GM21619 (cell line): ENCODE measurements around the gene DPP4.
"Not testable (repeated sequence)": the region's sequence is repeated elsewhere in the genome, so short reads cannot be mapped to it uniquely, and the experiment has no call there.

Experiments used
- ATAC-seq: cut with Tn5 transposase; IDR thresholded peaks from one replicate; pipeline ENCODE4 v1.9.1; 2021; ENCODE audit not compliant: unreplicated experiment

The DPP4 gene

DNA sequence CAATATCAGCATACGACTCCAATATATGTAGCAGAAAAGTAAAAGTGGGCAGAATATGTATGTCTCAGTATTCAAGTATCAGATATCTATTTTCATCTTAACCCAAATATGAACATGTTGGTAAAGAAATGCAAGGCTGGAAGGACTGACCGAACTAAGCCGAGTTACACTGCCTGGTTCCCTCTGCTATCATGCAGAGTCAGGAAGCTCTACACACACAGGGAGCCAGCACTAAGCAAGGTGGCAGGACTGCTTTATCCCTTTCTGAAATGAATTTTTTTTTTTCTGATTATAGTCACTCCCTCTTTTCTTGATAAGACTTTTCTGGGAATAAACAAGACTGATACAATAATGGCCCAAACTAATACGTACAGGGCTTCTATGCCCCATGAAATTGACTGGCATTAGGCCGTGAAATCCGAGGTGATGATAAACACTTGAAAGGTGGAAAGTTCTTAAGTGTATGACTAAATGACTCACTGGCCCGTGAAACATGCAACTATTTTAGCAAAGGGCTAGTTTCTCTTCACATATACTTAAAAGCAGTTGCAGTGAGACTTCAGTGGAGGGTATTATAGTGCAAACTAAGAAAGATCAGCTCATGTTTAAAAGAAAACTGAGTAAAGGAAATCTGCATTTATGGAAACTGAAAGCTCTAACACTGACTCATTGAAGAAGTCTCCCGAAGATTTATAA is 14.9 kb downstream of the DPP4 start:
- ATAC-seq, result peak; percentile 87

DNA sequence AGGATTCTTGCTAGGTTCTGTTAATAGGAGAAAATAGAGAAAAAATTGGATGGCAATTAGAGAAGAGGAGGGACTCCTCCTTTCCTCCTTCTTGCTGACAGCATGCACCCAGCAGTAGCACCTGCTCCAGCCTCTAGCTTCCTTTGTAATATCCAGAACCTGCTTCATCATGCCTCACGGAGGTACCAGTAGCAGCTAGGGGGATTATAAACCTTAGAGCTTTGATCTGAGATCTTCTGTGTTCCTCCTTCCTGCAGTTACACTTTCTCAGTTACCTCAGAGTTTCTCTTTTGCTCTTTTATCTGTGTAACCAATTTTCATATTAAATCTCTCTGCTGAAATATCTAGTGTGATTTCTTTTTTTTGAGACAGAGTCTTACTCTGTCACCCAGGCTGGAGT is 16.6 kb downstream of the DPP4 start:
- no peak for ATAC-seq

DNA sequence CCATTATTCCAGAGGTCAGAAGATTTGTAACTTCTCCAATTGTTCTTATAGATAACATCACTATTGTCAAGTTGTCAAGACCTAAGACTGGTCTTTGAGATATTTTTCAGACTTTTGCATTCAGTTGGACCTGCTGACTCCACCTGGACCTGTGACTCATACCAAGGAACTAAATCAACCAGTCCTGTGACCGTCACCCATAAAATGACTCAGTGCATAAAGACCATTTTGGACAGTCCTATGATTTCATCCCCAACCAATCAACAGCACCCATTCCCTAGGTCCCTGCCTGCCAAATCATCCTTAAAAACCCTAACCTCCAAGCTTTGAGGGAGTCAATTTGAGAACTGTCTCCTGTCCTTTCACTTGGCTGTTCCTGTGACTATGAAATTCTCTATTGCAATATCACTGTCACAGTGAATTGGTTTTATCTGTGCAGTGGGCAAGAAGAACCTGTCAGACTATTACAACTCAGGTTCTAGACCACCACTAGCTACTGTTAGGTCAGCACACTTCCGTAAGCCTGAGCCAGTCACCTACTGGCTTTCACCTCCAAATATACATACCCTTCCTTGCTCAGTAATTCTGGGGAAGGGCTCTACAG is 17.1 kb downstream of the DPP4 start:
- ATAC-seq, result no peak

DNA sequence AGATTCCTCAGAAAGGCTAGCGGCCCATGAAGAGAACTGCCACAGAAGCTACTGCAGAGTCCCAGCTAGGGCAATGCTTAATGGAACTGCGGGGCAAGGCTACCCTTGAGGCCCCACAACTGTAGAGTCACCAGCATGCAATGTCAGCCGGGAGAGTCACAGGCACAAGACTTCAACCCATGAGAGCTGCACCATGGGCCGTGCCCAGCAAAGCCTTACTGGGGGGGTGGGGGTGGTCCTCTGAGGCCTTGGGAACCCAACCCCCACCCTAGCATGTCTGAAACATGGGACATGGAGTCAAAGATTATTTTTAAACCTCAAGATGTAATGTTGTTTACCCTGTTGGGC is 20.2 kb downstream of the DPP4 start:
- no peak for ATAC-seq

DNA sequence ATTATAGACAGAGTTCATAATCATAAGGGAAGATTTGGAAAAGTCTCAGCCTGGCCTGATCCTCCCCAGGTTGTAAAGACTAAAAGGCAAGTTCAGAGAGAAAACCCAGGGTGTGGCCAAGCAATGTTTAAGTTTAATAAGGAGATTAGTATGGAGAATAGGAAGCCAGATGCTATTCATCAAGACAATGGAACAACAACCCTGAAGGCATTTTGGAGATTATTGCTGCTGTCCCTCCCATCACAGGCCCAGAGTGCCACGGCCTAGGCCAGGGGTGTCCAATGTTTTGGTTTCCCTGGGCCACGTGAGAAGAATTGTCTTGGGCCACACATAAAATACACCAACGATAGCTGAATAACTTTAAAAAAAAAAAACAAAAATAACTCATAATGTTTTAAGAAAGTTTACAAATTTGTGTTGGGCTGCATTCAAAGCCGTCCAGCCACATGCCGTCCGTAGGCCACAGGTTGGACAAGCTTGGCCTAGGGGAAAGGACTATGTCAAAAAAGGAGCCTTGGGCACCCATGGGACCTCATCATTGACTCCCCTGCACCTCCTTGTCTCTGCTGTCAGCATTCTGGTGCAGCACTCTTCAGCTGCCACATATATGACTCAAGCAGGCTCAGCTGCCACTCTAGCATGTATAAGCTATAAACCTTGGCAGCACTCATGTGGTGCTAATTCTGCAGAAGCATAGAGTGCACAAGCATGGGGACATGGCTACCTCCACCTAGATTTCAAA is 20.8 kb downstream of the DPP4 start:
- no peak for ATAC-seq

DNA sequence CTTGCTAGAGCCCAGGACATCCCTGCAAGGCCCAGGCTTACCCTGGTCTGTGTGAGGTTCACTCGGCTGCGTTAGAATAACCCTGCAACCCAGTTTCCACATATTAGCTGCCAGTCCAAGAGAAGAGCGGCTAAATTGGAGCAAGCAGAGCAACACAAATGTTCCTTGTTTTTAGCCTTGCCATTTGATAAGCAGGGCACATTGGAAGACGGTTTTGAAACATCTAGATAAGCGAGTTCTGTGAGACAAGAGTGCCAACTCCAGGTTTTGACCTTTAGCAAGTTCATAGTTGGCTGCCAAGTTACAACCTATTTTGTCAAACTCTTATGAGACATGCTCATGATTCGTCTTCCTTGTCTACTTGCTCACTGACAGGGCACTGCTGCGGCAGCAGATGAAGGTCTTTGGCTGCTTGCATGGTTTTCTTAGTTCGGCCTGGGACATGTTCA is 23.5 kb downstream of the DPP4 start:
- ATAC-seq, result no peak

DNA sequence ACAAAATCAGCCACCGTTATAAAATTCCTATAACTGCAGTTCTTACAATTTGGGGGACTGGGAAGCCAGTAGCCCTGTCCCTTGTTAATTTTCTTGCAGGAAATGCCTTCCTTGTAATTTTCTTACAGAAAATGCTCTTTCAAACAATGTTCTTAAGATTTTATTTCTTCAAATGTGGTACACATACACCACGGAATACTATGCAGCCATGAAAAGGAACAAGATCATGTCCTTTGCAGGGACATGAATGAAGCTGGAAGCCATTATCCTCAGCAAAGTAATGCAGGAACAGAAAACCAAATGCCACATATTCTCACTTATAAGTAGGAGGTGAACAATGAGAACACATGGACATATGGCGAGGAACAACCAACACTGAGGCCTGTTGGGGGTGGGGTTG is 24.9 kb downstream of the DPP4 start:
- not testable (repeated sequence) for ATAC-seq

DNA sequence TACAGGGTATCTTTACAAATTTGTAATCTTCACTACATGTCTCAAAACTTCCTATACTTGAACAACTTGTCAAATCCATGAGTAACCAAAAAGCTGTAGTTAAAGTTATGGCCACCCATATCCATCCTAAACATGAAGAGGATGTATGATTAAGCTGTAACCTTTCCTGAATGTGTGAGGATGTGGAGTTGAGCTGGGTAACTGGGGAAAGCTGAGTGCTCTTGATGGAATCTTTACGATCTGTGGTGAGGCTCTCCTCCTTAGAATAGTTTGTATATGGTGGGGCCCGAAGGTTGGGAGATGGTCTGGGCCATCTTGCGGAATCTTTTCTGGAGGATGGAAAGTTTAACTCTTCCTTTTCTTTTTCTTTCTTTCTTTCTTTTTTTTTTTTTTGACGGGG is 29.4 kb downstream of the DPP4 start:
- no peak for ATAC-seq

DNA sequence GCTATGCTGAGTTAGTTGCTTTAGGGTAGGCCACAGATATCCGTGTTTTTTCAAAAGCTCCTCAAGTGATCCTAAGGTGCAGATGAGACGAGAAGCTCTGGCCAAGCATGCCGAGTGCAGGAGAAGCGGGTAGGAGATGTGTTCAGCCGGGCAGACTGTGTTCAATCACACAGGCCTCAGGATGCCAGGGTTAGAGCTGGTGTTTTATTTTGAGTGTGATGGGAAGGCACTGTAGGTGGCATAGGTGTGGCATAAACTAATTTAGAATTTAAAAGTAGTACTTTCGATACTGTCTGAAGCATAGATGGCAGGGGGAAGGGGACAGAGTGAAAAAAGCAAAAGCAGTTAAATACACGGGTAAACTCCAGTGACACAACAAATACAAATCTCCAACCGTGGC is 30.9 kb downstream of the DPP4 start:
- no peak for ATAC-seq

DNA sequence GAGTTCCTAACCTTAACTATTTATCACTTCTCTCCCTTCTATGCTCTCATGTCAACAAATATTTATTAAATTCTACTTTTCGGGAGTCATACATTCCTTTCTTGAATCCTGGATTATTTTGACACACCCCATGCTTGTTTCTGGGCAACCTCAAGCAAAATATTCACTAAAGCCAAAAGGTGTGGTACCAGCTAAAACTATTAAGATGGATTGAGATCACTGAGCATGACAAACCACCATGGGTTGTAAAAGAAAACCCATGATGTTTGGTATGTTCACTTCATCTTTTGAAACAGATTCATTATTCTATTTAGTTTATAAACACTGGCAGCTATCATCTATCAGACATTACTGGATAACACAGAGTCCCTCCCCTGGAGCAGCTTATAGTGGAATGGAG is 32.5 kb downstream of the DPP4 start:
- ATAC-seq, result no peak

DNA sequence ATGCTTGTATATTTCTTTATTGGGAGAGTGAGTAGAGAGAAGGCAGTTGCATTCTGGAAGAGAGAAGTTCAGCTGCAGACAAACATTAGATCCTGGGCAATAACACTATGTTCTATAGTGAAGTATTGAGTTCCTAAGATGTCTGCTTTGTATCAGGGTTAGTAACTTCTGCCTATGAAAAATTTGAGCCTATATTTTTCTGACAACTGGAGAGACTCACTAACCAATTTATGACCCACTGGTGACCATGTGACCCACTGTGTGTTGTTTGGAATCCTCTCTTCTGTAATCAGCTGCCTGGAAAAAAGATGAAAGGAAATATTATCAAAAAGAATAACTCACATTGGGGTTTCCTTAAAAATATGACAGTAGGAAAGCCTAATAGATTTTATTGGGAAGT is 35.3 kb downstream of the DPP4 start:
- ATAC-seq, result no peak

DNA sequence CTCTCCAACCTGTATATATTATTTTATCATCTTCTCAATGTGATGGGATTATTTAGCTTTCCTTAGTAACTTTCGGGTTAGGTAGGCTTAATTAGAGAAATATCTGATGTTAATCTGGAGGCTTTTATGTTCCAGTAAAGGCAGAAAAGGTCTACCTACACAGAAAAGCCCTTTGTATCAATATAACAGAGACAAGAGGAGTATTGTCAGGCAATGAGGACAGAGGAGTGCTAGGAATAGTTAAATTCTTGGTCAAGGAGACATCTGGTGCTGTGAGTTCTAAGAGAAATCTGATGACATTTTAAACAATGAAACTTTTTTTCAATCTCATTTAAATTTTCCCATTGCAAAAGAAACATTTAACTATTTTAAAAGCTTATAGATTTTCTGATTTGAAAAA is 36.1 kb downstream of the DPP4 start:
- no peak for ATAC-seq

DNA sequence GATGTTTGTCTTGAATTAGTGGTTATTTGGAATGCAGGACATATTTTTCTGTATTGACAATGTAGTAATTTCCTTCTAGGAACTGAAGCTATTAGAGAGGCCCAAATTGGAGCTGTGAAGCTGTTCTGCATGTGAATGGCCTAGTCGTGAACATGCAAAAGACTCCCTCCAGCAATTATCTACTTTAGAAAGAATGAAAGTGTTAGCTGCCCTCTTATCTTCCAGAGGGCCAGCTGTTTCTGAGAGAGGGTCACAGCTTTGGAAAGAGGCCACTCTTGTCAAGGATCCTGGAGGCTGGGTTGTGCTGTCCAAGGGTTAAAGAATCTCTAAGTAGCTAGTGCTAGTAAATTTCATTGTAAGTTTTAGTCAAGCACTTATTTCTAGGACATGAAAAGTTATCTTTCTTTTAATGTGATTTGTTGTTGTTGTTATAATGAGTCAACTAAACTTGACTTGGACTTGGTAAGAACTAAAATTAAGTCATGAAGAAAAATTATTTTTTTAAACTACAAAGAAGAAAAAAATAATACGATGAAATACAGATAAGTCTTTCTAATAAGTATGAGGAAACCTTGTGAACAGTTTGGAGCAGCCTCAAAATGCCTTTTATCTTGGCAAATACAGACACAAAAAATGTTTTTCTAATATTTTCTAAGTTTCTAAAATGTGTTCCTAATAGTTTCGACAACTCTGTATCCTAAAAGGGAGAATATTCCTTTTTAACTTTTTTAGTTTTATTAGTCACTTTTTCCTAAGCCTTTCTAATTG is 36.8 kb downstream of the DPP4 start:
- ATAC-seq, result no peak

DNA sequence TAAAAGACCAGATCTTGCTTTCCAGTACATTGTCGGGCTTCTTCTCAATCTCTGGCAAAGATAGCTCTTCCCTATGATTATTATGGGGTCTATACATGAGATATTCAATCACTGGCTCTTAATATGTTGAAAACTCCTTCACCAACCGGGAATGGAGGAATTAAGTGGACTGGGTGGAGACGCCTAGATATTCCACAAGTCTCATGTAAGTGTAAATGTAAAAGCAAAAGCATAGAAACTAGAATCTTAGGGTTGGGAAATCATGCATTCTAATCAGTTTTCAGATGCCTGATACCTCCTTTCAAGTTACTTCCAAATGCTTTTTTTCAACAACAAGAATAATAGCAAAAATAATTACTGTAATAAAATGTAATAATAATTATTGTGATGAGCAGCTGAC is 38.0 kb downstream of the DPP4 start:
- ATAC-seq, result no peak

DNA sequence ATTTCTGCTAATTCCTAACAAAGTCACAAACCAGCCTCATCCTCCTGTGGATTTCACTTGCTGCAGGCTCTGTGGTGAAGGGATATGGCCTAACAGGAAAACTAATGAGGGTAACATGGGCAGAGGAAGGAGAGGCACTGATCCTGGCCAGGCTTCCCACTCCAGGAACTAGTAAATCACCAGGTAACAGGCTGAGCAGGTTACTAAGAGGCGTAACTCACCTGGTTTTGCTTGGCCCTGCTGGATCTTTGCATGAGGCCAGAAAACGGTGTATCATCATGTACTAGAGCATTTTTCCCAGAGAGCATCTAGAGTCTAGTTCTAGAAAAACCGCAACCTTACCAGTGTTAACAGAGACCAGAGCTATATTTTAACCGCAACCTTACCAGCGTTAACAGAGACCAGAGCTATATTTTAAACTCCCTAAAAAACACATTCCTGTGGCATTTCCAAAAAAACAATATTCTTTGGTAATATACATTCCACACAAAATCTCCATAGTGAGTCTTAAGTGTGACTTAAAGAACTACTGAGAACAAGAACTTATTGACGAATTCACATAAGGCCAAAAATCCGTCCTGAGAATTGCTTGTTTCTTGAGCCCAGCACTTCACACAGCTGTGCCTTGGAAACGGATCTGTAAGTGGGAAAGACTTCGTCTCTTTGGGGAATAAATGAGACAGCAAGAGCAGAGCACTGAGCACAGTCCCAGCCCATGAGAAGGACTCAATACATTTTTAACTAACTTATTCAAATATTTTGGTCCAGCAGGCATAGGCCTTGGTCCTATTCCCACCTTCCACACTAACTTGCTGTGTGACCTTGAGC is 43.4 kb downstream of the DPP4 start:
- ATAC-seq, result no peak

DNA sequence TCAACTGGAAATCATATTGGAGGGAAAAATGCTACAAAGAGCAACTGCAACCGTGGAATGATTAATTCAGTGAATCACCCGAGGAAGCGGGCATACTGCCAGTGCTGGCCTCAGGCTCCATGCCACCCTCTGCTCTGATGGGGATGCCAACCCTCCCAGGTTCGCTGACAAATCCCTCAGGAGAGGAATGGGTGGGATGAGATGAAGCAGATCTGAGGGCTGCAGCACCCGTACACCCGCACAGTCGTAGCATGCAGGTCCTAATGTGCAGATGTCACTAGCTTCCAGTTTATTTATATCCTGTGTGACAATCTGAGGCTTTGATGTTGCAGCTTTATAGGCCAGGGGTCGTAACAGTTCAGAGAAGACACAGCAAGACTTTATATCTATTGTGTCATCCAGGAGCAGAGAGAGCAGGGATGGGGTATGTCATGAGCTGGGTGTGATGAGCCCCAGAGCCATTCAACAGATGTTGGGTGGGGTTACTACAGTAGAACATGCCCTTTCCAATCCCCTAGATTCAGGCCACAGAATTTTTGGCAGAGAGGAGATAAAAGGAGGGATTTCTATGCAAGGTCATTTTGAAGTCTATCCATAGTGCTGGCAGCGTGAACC is 44.6 kb downstream of the DPP4 start:
- no peak for ATAC-seq

DNA sequence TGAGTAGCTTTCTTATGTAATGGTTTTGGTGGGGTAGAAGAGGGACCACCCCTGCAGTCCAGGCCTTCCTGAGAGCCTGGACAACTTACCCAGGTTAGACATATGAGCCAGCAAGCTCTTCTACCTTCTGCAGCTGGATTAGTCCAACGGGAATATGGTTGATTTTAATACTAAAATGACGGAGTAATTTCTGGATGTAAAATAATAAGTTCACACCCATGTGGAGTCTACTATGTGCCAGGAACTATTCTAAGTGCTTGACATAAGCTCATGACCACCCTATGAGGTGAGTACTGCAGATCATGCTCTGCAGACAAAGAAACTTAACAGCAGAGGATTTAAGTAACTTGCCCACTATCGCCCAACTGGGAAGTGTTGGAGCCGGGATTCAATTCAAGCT is 45.5 kb downstream of the DPP4 start:
- no peak for ATAC-seq

DNA sequence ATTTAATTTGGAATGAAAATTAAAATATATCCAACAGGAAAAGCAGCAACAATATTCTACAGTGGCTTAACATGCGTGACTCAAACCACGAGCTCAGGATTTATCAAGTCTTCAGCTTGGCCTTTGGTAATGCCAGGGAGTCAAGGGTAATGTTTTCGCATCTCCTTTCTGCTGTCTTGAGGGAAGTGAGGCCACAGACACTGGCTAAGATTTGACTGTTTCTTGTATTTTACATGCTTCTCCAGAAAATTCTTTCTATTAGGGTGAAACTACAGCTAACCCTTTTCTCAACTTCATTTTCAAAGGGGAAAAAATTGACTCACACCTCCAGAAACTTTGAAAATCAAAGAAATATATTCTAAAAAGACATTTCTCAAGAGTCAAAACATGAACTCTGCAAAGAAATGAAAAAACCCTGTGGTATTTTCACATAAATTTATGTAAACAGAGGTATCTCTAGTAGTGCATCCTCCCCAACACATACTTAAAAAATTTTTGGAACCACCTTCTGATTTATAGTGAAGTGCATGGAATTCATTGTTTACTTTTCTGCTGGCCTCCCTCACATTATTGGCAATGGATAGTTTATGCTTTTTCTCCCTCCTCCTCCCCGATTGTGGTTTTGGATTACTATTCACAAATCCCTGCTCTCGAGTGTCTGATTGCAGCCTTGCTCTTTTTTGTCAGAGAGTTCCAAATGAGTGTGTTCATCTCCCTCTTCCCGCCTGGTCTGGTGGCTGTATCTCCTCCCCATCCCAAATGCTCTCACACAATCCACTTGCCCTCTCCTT is 48.7 kb downstream of the DPP4 start:
- ATAC-seq, result no peak

DNA sequence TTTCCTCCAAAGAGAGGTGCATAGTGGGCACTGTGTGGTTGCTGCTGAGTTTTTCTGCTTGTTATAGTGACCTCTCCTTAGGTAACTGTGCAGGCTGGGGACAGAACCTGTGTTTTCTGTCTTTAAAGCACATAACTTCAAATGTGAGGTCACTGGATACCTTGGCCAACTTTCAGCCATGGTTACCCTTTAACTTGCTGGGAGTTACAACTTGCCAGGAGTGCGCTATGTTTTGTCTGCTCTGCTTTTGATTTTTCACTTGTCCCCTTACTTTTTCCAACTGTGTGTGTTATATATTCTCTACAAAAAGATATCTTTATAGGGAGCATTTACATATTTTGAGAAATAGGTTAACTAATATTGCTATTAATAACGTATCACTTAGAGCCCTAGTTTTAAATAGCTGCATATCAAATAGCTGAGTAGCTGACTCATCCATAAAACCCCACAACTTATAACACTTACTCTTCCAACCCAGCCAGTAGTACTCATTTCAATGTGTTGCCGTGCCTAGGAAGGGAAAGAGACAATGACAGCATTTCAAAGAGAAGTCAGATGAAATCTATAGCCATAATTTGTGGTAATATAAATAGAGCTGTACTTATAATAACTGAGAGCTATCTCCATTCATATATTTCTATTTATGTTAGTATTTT is 51.6 kb downstream of the DPP4 start:
- ATAC-seq, result no peak
